BLaER1 (cell line): ENCODE results near the gene PCK2.

Experiments used
- H3K27ac ChIP-seq: shearing (Covaris generic); formaldehyde crosslinking; 2 replicates; pipeline ENCODE4 v1.8.1; 2022
- H3K27me3 ChIP-seq: shearing (Covaris generic); formaldehyde crosslinking; 2 replicates; pipeline ENCODE4 v1.8.1; 2022
- H3K36me3 ChIP-seq: shearing (Covaris generic); formaldehyde crosslinking; 2 replicates; pipeline ENCODE4 v1.8.1; 2022
- H3K4me1 ChIP-seq: shearing (Covaris generic); formaldehyde crosslinking; 2 replicates; pipeline ENCODE4 v1.8.1; 2022
- H3K4me2 ChIP-seq: shearing (Covaris generic); formaldehyde crosslinking; 2 replicates; pipeline ENCODE4 v1.8.1; 2022
- H3K4me3 ChIP-seq: shearing (Covaris generic); formaldehyde crosslinking; 2 replicates; pipeline ENCODE4 v1.8.1; 2022
- H3K9ac ChIP-seq: shearing (Covaris generic); formaldehyde crosslinking; 2 replicates; pipeline ENCODE4 v1.8.1; 2022
- H3K9me3 ChIP-seq: shearing (Covaris generic); formaldehyde crosslinking; 2 replicates; pipeline ENCODE4 v1.8.1; 2022
- H4K20me1 ChIP-seq: shearing (Covaris generic); formaldehyde crosslinking; 2 replicates; pipeline ENCODE4 v1.8.1; 2022
- Cebpa-rat ChIP-seq: shearing (Covaris generic); IDR thresholded peaks from 2 replicates; pipeline ENCODE4 v1.8.1; 2022

The PCK2 gene

GRCh38 chr14:24123424-24124417, 29.6 kb downstream of the PCK2 start:
- Histone ChIP-seq H3K27me3 (no peaks in the 10 kb centered on the region), H3K9ac (no peak overlapping the region), H3K27ac (no peak overlapping the region), H3K4me2 (no peak overlapping the region), H3K9me3 (no peaks in the 10 kb centered on the region), H3K4me1 (peaks cover 31% of the 10 kb centered on the region), H3K36me3 (peaks cover 63% of the 10 kb centered on the region), H4K20me1 (no peaks in the 10 kb centered on the region), H3K4me3 (no peak overlapping the region)
- no peak for TF ChIP-seq Cebpa-rat

GRCh38 chr14:24126939-24127338, 32.8 kb downstream of the PCK2 start:
- Histone ChIP-seq H3K4me2 (peak overlapping the region; percentile 41), H3K9ac (no peak overlapping the region), H3K27me3 (no peaks in the 10 kb centered on the region), H3K4me3 (no peak overlapping the region), H4K20me1 (no peaks in the 10 kb centered on the region), H3K36me3 (peaks cover 31% of the 10 kb centered on the region), H3K27ac (no peak overlapping the region), H3K4me1 (peaks cover 42% of the 10 kb centered on the region), H3K9me3 (no peaks in the 10 kb centered on the region)
- no peak for TF ChIP-seq Cebpa-rat

GRCh38 chr14:24127673-24128072, 33.6 kb downstream of the PCK2 start:
- Histone ChIP-seq H3K27ac (no peak overlapping the region), H3K4me1 (peaks cover 47% of the 10 kb centered on the region), H4K20me1 (no peaks in the 10 kb centered on the region), H3K4me3 (no peak overlapping the region), H3K9me3 (no peaks in the 10 kb centered on the region), H3K9ac (no peak overlapping the region), H3K27me3 (no peaks in the 10 kb centered on the region), H3K4me2 (peak overlapping the region; percentile 41), H3K36me3 (peaks cover 23% of the 10 kb centered on the region)
- TF ChIP-seq Cebpa-rat: no peak

GRCh38 chr14:24129410-24129998, 35.4 kb downstream of the PCK2 start:
- H3K27me3 ChIP-seq: no peaks in the 10 kb centered on the region
- no peak for TF ChIP-seq Cebpa-rat
- no peak overlapping the region for H3K4me2 ChIP-seq
- H3K27ac ChIP-seq: no peak overlapping the region
- peaks cover 5% of the 10 kb centered on the region; the same call in 1 of the 2 replicates for H3K36me3 ChIP-seq
- H3K9me3 ChIP-seq: no peaks in the 10 kb centered on the region
- peaks cover 47% of the 10 kb centered on the region for H3K4me1 ChIP-seq
- H3K4me3 ChIP-seq: no peak overlapping the region
- H3K9ac ChIP-seq: no peak overlapping the region
- no peaks in the 10 kb centered on the region for H4K20me1 ChIP-seq

GRCh38 chr14:24130380-24130716, 36.2 kb downstream of the PCK2 start, which contains the start of gene FITM1:
FITM1 (plus strand) TSS chr14:24130659; CDS start chr14:24131564, 905 bp downstream.
- H3K9ac ChIP-seq: 0 out of 2 replicates have a peak within 1 kb of the TSS, but pooled peaks have one; percentile 6
- no peaks in the 10 kb centered on the region; the same call in 1 of the 2 replicates for H3K36me3 ChIP-seq
- no peak within 1 kb of the TSS for H3K27ac ChIP-seq
- no peak within 1 kb of the TSS for H3K4me3 ChIP-seq
- no peaks in the 10 kb centered on the region for H3K9me3 ChIP-seq
- H4K20me1 ChIP-seq: no peaks in the 10 kb centered on the region
- peaks cover 52% of the 10 kb centered on the region for H3K4me1 ChIP-seq
- no peaks in the 10 kb centered on the region for H3K27me3 ChIP-seq
- H3K4me2 ChIP-seq: peak within 1 kb of the TSS; percentile 40
- TF ChIP-seq Cebpa-rat: no peak

- Histone ChIP-seq H3K36me3 (no peaks in the 10 kb centered on the region; the same call in 1 of the 2 replicates), H3K4me2 (peak overlapping the region; percentile 40), H4K20me1 (no peaks in the 10 kb centered on the region), H3K9me3 (no peaks in the 10 kb centered on the region), H3K9ac (0 out of 2 replicates have a peak overlapping the region, but pooled peaks have one; percentile 6), H3K27me3 (no peaks in the 10 kb centered on the region), H3K4me1 (peaks cover 50% of the 10 kb centered on the region), H3K27ac (no peak overlapping the region), H3K4me3 (no peak overlapping the region)
- no peak for TF ChIP-seq Cebpa-rat
Observed at GRCh38 chr14:24130717-24131548, 36.8 kb downstream of the PCK2 start.

- H3K4me1 ChIP-seq: peaks cover 44% of the 10 kb centered on the region
- no peak overlapping the region for H3K4me3 ChIP-seq
Observed at GRCh38 chr14:24131549-24131966, 37.4 kb downstream of the PCK2 start.

GRCh38 chr14:24132061-24132685, 38.1 kb downstream of the PCK2 start:
- H3K36me3 ChIP-seq: peaks cover 2% of the 10 kb centered on the region
- H3K4me3 ChIP-seq: no peak overlapping the region
- H3K27me3 ChIP-seq: no peaks in the 10 kb centered on the region
- TF ChIP-seq Cebpa-rat: no peak
- no peaks in the 10 kb centered on the region for H3K9me3 ChIP-seq
- peaks cover 10% of the 10 kb centered on the region for H4K20me1 ChIP-seq
- 0 out of 2 replicates have a peak overlapping the region, but pooled peaks have one; percentile 15 for H3K9ac ChIP-seq
- H3K4me2 ChIP-seq: no peak overlapping the region
- peaks cover 44% of the 10 kb centered on the region for H3K4me1 ChIP-seq
- no peak overlapping the region for H3K27ac ChIP-seq

More at GRCh38 chr14:24131549-24131966, 37.4 kb downstream of the PCK2 start:
- Histone ChIP-seq H3K27ac (no peak overlapping the region), H3K4me2 (no peak overlapping the region), H3K27me3 (no peaks in the 10 kb centered on the region), H4K20me1 (peaks cover 4% of the 10 kb centered on the region; the same call in 1 of the 2 replicates), H3K9ac (no peak overlapping the region), H3K9me3 (no peaks in the 10 kb centered on the region), H3K36me3 (no peaks in the 10 kb centered on the region; the same call in 1 of the 2 replicates)
- no peak for TF ChIP-seq Cebpa-rat

GRCh38 chr14:24132976-24133375, 38.9 kb downstream of the PCK2 start:
- Histone ChIP-seq H3K27ac (no peak overlapping the region), H3K27me3 (no peaks in the 10 kb centered on the region), H3K4me1 (peaks cover 44% of the 10 kb centered on the region), H4K20me1 (peaks cover 18% of the 10 kb centered on the region), H3K36me3 (peaks cover 10% of the 10 kb centered on the region), H3K9me3 (no peaks in the 10 kb centered on the region), H3K9ac (no peak overlapping the region), H3K4me3 (no peak overlapping the region), H3K4me2 (no peak overlapping the region)
- no peak for TF ChIP-seq Cebpa-rat
